Trophoblast cell (in vitro differentiated cells and primary cell): ENCODE data around the gene ELOVL7.

ENCODE experiments used
- DNase-seq, 2 donors: peaks; one replicate each; pipeline ENCODE4 v3.0.0-alpha.2; 2016
- H2AFZ ChIP-seq: 2 replicates; pipeline ENCODE4 v1.6.1; 2013; ENCODE audit warnings: low read length, moderate library complexity, mild to moderate bottlenecking; ENCODE audit not compliant: insufficient read depth, poor library complexity
- H2AK5ac ChIP-seq: 2 replicates; pipeline ENCODE4 v1.6.1; 2013; ENCODE audit warnings: mild to moderate bottlenecking, low read length
- H2BK120ac ChIP-seq: 2 replicates; pipeline ENCODE4 v1.6.1; 2013; ENCODE audit warnings: low read length, mild to moderate bottlenecking, moderate library complexity; ENCODE audit not compliant: insufficient read depth, poor library complexity
- H2BK12ac ChIP-seq: 2 replicates; pipeline ENCODE4 v1.6.1; 2013; ENCODE audit warnings: mild to moderate bottlenecking, low read length, moderate library complexity
- H2BK5ac ChIP-seq: 2 replicates; pipeline ENCODE4 v1.6.1; 2013; ENCODE audit warnings: low read length, low read depth, moderate library complexity, mild to moderate bottlenecking; ENCODE audit not compliant: poor library complexity
- H3K14ac ChIP-seq: 2 replicates; pipeline ENCODE4 v1.6.1; 2013; ENCODE audit warnings: mild to moderate bottlenecking, low read length
- H3K18ac ChIP-seq: 2 replicates; pipeline ENCODE4 v1.6.1; 2013; ENCODE audit warnings: mild to moderate bottlenecking, low read length
- H3K23ac ChIP-seq: 2 replicates; pipeline ENCODE4 v1.6.1; 2013; ENCODE audit warnings: low read length
- H3K27ac ChIP-seq: 2 replicates; pipeline ENCODE4 v1.5.1; 2013; ENCODE audit warnings: low read depth, mild to moderate bottlenecking, inconsistent platforms, low read length, moderate library complexity
- H3K27me3 ChIP-seq: 2 replicates; pipeline ENCODE4 v1.6.1; 2013; ENCODE audit warnings: inconsistent platforms, mild to moderate bottlenecking, low read length, moderate library complexity; ENCODE audit not compliant: insufficient read depth
- H3K36me3 ChIP-seq, 2 experiments: 1 replicate in 1 of 2; 2 replicates in 1 of 2; pipeline ENCODE4 v1.6.1; 2013; ENCODE audit warnings: low read length in 2 of 2, mild to moderate bottlenecking in 2 of 2, moderate library complexity in 1 of 2; ENCODE audit not compliant: insufficient read depth in 2 of 2, control insufficient read depth in 1 of 2
- H3K4ac ChIP-seq: 2 replicates; pipeline ENCODE4 v1.6.1; 2013; ENCODE audit warnings: low read depth, mild to moderate bottlenecking, low read length, moderate library complexity
- H3K4me1 ChIP-seq, 2 experiments: 1 replicate in 1 of 2; 2 replicates in 1 of 2; pipeline ENCODE4 v1.6.1; 2013; ENCODE audit warnings: low read length in 2 of 2, mild to moderate bottlenecking in 2 of 2, moderate library complexity in 1 of 2; ENCODE audit not compliant: insufficient read depth in 2 of 2, control insufficient read depth in 1 of 2
- H3K4me2 ChIP-seq: 2 replicates; pipeline ENCODE4 v1.6.1; 2013; ENCODE audit warnings: inconsistent platforms, mild to moderate bottlenecking, low read length, moderate library complexity
- H3K4me3 ChIP-seq: 2 replicates; pipeline ENCODE4 v1.5.1; 2013; ENCODE audit warnings: mild to moderate bottlenecking, low read depth, low read length, inconsistent platforms
- H3K79me1 ChIP-seq: one replicate; pipeline ENCODE4 v1.6.1; 2013; ENCODE audit warnings: low read length
- H3K79me2 ChIP-seq: 2 replicates; pipeline ENCODE4 v1.6.1; 2013; ENCODE audit warnings: low read length, mild to moderate bottlenecking; ENCODE audit not compliant: control insufficient read depth, insufficient read depth, poor library complexity
- H3K9ac ChIP-seq: 2 replicates; pipeline ENCODE4 v1.6.1; 2013; ENCODE audit warnings: mild to moderate bottlenecking, low read length
- H3K9me3 ChIP-seq: 2 replicates; pipeline ENCODE4 v1.6.1; 2013; ENCODE audit warnings: low read depth, mild to moderate bottlenecking, control low read depth, inconsistent platforms, low read length; ENCODE audit not compliant: insufficient read depth
- H4K12ac ChIP-seq: 2 replicates; pipeline ENCODE4 v1.6.1; 2013; ENCODE audit warnings: low read depth, mild to moderate bottlenecking, low read length, moderate library complexity
- H4K8ac ChIP-seq: 2 replicates; pipeline ENCODE4 v1.6.1; 2013; ENCODE audit warnings: low read depth, mild to moderate bottlenecking, low read length, moderate library complexity
- H4K91ac ChIP-seq: one replicate; pipeline ENCODE4 v1.6.1; 2013; ENCODE audit warnings: low read depth, mild to moderate bottlenecking, low read length, moderate library complexity
- WGBS: extraction: QIAGEN DNeasy Blood & Tissue Kit; methylation state at CpG from one replicate; pipeline ENCODE4 v1.1.7; 2013; ENCODE audit warnings: missing lambda C conversion rate; ENCODE audit not compliant: insufficient read length, insufficient coverage; ENCODE audit errors: extremely low coverage; 5-methylcytosine and 5-hydroxymethylcytosine counted together

ELOVL7 gene

GRCh38 chr5:60789551-60789950 is 54.5 kb downstream of the ELOVL7 start:
- H3K9me3 ChIP-seq: no peaks in the 10 kb centered on the region
- DNase-seq: no peak
- H3K23ac ChIP-seq: no peak overlapping the region
- H3K79me2 ChIP-seq: no peaks in the 10 kb centered on the region
- H3K9ac ChIP-seq: no peak overlapping the region
- H2BK5ac ChIP-seq: no peak overlapping the region
- no peak overlapping the region for H2BK120ac ChIP-seq
- no peak overlapping the region for H3K14ac ChIP-seq
- H4K8ac ChIP-seq: no peak overlapping the region
- no peaks in the 10 kb centered on the region for H3K79me1 ChIP-seq
- H3K36me3 ChIP-seq: no peaks in the 10 kb centered on the region
- no CpG with 5 or more reads among the region's 3 CpGs for WGBS
- H3K27me3 ChIP-seq: no peaks in the 10 kb centered on the region
- H3K18ac ChIP-seq: no peak overlapping the region
- no peak overlapping the region for H4K12ac ChIP-seq
- no peaks in the 10 kb centered on the region for H3K4me1 ChIP-seq
- no peak overlapping the region for H3K27ac ChIP-seq
- H3K4me2 ChIP-seq: no peak overlapping the region
- H2AK5ac ChIP-seq: no peak overlapping the region
- H2AFZ ChIP-seq: no peak overlapping the region
- no peak overlapping the region for H3K4me3 ChIP-seq
- no peak overlapping the region for H4K91ac ChIP-seq
- H2BK12ac ChIP-seq: no peak overlapping the region
- no peak overlapping the region for H3K4ac ChIP-seq

DNA sequence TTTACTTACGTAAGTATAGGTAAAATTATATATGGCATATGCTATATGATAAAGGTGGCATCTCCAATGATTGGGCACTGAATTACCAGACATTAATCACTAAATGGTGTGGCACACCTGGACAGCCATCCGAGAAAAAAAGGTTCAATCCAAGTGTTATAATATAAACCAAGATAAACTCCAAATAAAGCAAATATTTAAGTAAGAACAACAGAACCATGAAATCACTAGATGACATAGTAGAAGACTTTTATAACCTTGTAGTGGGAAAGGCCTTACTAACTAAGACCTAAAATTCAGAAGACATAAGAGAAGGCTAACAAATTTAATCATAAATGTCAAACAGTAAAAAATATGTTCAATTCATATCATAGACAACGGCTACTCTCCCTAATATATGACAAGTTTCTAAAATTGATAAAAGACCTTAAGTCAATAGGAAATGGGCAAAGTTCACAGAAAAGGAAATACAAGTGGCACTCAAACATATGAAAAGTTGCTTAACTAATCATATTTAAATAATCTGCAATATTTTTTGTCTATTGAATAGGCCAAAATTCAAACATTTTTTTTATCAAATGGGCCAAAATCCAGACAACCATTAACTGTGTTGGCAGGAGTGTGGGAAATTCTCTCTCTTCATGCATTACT is 55.1 kb downstream of the ELOVL7 start:
- Histone ChIP-seq H2BK120ac (no peak overlapping the region), H4K8ac (no peak overlapping the region), H3K9ac (no peak overlapping the region), H3K27me3 (no peaks in the 10 kb centered on the region), H2BK5ac (no peak overlapping the region), H3K4me2 (no peak overlapping the region), H3K4me1 (no peaks in the 10 kb centered on the region), H2AK5ac (no peak overlapping the region), H4K91ac (no peak overlapping the region), H3K4me3 (no peak overlapping the region), H3K4ac (no peak overlapping the region), H3K14ac (no peak overlapping the region), H2BK12ac (no peak overlapping the region), H3K9me3 (no peaks in the 10 kb centered on the region), H3K79me2 (no peaks in the 10 kb centered on the region), H3K18ac (no peak overlapping the region), H3K27ac (no peak overlapping the region), H3K79me1 (no peaks in the 10 kb centered on the region), H3K36me3 (no peaks in the 10 kb centered on the region), H4K12ac (no peak overlapping the region), H2AFZ (no peak overlapping the region), H3K23ac (no peak overlapping the region)
- no peak for DNase-seq
- WGBS: no CpG with 5 or more reads among the region's 3 CpGs

DNA sequence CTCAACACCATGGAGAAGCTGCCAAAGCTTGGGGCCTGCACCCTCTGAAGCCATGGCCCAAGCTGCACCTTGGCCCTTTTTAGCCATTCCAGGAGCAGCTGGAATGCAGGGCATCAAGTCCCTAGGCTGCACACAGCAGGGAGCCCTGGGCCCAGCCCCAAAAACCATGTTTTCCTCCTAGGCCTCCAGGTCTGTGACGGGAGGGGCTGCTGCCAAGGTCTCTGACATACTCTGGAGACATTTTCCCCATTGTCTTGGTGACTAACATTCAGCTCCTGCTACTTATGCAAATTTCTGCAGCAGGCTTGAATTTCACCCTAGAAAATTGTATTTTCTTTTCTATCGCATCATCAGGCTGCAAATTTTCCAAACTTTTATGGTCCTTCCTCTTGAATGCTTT is 64.6 kb downstream of the ELOVL7 start:
- H3K36me3 ChIP-seq: no peaks in the 10 kb centered on the region
- no peaks in the 10 kb centered on the region for H3K79me2 ChIP-seq
- no peak overlapping the region for H2AK5ac ChIP-seq
- no peak overlapping the region for H3K4me3 ChIP-seq
- no peak overlapping the region for H3K14ac ChIP-seq
- no peak overlapping the region for H4K8ac ChIP-seq
- no peaks in the 10 kb centered on the region for H3K4me1 ChIP-seq
- no peaks in the 10 kb centered on the region for H3K9me3 ChIP-seq
- H3K27me3 ChIP-seq: no peaks in the 10 kb centered on the region
- no peak overlapping the region for H4K12ac ChIP-seq
- H3K79me1 ChIP-seq: no peaks in the 10 kb centered on the region
- H3K4ac ChIP-seq: no peak overlapping the region
- H2BK5ac ChIP-seq: no peak overlapping the region
- H3K9ac ChIP-seq: no peak overlapping the region
- no peak overlapping the region for H2BK120ac ChIP-seq
- H2BK12ac ChIP-seq: no peak overlapping the region
- no peak overlapping the region for H3K18ac ChIP-seq
- no peak overlapping the region for H4K91ac ChIP-seq
- H3K23ac ChIP-seq: no peak overlapping the region
- H3K27ac ChIP-seq: no peak overlapping the region
- H2AFZ ChIP-seq: no peak overlapping the region
- WGBS: no CpG with 5 or more reads among the region's 2 CpGs
- DNase-seq: no peak
- H3K4me2 ChIP-seq: no peak overlapping the region

DNA sequence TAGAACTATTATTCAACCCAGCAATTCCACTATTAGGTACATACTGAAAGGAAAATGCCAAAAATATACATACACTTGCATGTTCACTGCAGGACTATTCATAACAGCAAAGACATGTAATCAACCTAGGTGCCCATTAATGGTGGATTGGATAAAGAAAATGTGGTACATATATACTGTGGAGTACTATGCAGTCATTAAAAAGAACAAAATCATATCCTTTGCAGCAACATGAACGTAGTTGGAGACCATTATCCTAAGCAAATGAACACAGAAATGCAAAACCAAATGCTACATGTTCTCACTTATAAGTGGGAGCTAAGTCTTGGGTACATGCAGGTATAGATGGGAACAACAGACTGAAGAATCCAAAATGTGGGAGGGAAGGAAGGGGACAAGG is 67.7 kb downstream of the ELOVL7 start:
- H3K18ac ChIP-seq: no peak overlapping the region
- no peak overlapping the region for H3K14ac ChIP-seq
- H2AFZ ChIP-seq: no peak overlapping the region
- WGBS: no CpG with 5 or more reads among the region's 1 CpG
- no peak overlapping the region for H2BK5ac ChIP-seq
- no peaks in the 10 kb centered on the region for H3K4me1 ChIP-seq
- no peak overlapping the region for H4K12ac ChIP-seq
- no peak overlapping the region for H2BK12ac ChIP-seq
- H2BK120ac ChIP-seq: no peak overlapping the region
- H3K9me3 ChIP-seq: no peaks in the 10 kb centered on the region
- no peaks in the 10 kb centered on the region for H3K36me3 ChIP-seq
- no peak overlapping the region for H3K23ac ChIP-seq
- no peak overlapping the region for H4K91ac ChIP-seq
- no peak overlapping the region for H3K4me3 ChIP-seq
- H3K79me1 ChIP-seq: no peaks in the 10 kb centered on the region
- H3K27ac ChIP-seq: no peak overlapping the region
- H3K79me2 ChIP-seq: no peaks in the 10 kb centered on the region
- H3K4ac ChIP-seq: no peak overlapping the region
- no peaks in the 10 kb centered on the region for H3K27me3 ChIP-seq
- H3K4me2 ChIP-seq: no peak overlapping the region
- no peak overlapping the region for H3K9ac ChIP-seq
- DNase-seq: no peak
- H4K8ac ChIP-seq: no peak overlapping the region
- H2AK5ac ChIP-seq: no peak overlapping the region
